C4-2B (cell line): ENCODE data around the gene BTRC.
"Not testable (repeated sequence)": the region's sequence is repeated elsewhere in the genome, so short reads cannot be mapped to it uniquely, and the experiment has no call there.

Experiments used
- H3K27ac ChIP-seq: fragments of 450-650 bp; 2 replicates; pipeline ENCODE4 v1.5.1; 2017
- CTCF ChIP-seq: fragments of 450-650 bp; conservative IDR thresholded peaks from 2 replicates; pipeline ENCODE4 v1.5.1; 2017; ENCODE audit warnings: mild to moderate bottlenecking
- ZFX ChIP-seq: fragments of 450-650 bp; IDR thresholded peaks from 2 replicates; pipeline ENCODE4 v1.6.1; 2017

The BTRC gene

GRCh38 chr10:101414034-101414433 is 60.1 kb downstream of the BTRC start:
- no peak overlapping the region for H3K27ac ChIP-seq
- TF ChIP-seq ZFX, result no peak
- no peak for TF ChIP-seq CTCF

GRCh38 chr10:101415884-101416283 is 61.9 kb downstream of the BTRC start:
- no peak overlapping the region for H3K27ac ChIP-seq
- TF ChIP-seq ZFX, result no peak
- no peak for TF ChIP-seq CTCF

- H3K27ac ChIP-seq, result not testable (repeated sequence)
Measured at GRCh38 chr10:101421967-101422366, 68.0 kb downstream of the BTRC start.

GRCh38 chr10:101425535-101425934 is 71.6 kb downstream of the BTRC start:
- TF ChIP-seq ZFX (no peak), CTCF (no peak)
- H3K27ac ChIP-seq, result no peak overlapping the region

- no peak overlapping the region for H3K27ac ChIP-seq
- TF ChIP-seq CTCF (no peak), ZFX (no peak)
Measured at GRCh38 chr10:101428036-101428435, 74.1 kb downstream of the BTRC start.

GRCh38 chr10:101429423-101429822 is 75.5 kb downstream of the BTRC start:
- no peak overlapping the region for H3K27ac ChIP-seq
- TF ChIP-seq ZFX (no peak), CTCF (no peak)

- TF ChIP-seq ZFX, result no peak
- no peak overlapping the region for H3K27ac ChIP-seq
Measured at GRCh38 chr10:101436302-101436701, 82.3 kb downstream of the BTRC start.

GRCh38 chr10:101438881-101439391 is 85.0 kb downstream of the BTRC start:
- TF ChIP-seq ZFX (no peak), CTCF (no peak)
- H3K27ac ChIP-seq, result no peak overlapping the region
